DMS114 treated with DMSO at 0.1 percent for 48 hours (cell line): ENCODE measurements around the gene TMEM191C.
"Not testable (repeated sequence)": the region's sequence is repeated elsewhere in the genome, so short reads cannot be mapped to it uniquely, and the experiment has no call there.

Experiments used
- DNase-seq: peaks from one replicate; lab custom pipeline; 2025; ENCODE audit not compliant: unreplicated experiment; lab: John Stamatoyannopoulos, UW

Gene TMEM191C

DNA sequence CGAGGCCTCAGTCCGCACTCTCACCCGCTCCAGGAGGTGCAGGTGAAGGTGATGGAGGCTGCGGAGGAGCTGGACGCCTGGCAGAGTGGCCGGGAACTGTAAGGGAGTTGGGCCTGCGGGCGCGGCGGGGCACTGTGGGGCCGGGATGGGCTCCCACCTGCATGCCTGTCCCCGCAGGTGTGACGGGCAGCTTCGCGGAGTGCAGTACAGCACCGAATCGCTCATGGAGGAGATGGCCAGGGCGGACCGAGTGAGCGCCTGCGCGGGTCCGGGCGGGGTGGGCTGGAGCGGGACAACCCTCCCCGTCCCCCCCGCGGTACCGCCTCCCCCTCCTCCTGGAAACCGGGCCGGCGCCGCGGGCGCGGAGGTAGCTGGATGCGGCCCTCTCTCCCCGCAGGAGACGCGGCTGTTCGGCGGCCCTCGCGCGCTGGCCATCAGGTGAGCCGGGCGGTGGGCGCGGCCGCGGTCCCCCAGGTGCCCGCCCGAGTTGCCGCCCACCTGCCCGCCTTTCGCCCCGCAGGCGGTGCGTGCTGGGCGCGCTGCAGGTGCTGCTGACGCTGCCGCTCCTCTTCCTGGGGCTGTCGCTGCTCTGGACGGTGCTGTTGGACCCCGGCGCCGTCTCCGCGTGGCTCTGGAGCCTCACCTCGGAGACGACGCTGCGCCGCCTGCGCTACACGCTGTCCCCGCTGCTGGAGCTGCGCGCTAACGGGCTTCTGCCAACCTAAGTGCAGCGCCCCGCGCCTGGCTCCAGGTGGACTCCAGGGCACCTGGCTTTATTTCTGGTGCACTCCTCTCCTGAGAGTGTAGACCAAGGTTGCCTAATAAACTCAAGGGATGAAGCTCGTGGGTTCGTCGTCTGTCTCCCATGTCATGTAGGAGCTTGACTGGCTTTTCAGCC is 2.2 kb downstream of the TMEM191C start:
- not testable (repeated sequence) for DNase-seq

DNA sequence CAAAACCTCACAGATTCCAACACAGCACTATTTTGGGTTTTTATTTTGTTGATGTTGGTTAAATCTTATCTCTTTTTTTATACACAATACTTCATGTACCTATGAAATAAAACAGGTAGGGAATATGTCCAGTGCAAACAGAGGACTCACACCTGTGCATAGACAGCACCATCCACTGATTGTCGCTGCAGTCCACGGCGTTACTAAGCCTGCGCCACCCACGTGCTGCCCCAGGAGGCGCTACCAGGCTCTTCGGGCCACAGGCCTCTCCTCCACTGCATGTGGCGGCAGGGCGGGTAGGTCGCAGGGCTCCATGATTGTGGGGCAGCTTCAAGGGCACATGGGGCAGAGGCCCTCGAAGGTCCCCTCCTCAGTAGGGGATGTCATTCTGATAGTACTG is 5.8 kb downstream of the TMEM191C start:
- DNase-seq: not testable (repeated sequence)

DNA sequence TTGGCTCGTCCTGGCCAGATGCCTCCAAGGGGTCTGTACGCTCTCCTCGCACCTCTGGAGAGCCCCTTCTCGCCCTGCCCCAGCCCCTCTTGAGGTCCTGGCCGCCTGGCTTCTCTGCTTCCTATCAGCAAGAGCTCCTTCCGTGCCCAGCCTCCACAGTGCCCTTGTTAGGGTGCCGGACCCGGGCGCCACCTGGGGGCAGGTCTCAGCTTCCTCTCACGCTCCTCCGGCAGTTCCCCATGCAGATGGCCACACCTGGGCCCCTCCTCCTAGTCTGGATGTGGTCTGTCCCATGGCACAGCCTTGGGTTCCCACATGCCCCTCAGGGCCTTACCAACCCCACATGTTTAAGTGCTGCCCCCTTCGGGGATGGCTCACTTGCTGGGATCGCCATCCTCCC is 6.5 kb downstream of the TMEM191C start:
- DNase-seq: not testable (repeated sequence)

DNA sequence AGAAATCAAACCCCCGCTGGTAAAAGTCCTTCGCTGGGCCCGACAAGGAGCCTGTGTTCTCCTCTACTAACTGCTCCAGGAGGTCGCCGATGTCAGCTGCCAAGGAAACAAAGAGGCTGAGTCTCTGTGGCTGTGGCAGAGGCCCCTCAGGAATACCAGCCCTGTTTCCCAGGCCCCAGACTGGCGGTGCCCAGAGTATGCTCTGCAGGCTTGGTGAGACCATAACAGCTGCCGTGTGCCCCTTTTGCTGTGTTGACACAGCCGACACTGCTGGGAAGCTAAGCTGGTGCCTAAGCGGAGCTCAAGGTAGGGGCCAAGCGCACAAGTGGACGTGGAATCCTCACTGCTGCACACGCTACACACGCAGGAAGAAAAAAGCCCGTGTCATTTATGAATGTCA is 16.9 kb downstream of the TMEM191C start:
- not testable (repeated sequence) for DNase-seq

DNA sequence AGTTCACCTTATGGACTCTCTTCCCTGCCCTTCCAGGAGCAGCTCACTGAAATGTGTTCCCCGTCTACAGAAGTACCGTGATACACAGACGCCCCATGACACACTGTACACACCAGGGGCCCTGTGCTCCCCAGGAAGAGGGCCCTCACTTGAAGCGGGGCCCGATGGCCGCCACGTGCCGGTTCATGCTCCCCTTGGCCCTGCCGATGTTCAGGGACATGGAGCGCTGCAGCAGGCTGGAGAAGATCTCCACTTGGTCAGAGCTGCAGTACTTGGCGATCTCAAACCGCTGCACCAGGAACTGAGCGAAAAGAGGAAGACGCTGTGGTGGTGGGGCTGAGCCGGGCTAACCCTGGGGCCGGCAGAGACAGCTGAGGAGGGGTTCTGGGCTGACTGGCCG is 20.5 kb downstream of the TMEM191C start:
- DNase-seq: not testable (repeated sequence)

DNA sequence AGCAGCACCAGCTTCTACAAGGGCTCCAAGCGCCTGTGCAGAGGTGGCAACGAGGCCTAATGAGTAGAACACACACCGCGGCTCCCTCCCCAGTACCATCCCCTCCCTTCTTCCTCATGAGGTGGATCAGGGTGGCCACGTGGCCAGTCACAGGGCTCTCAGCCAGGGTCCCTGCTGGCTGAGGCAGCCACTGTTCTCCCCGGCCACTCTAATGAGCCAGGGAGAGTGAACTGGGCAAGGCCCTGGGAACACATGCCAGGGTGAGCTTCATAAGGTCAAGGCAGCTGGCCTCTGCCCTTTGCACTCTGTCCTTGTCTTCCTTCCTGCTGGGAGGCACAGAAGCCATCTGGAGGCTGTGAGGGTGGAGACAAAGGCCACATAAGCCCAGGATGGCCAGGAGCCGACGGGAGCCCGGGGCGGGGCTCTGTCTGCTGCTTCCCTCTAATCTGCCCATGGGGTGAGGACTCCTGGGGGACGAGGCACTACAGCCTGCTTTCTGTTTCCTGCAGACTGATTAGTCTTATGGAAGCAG is 22.0 kb downstream of the TMEM191C start:
- DNase-seq: not testable (repeated sequence)

DNA sequence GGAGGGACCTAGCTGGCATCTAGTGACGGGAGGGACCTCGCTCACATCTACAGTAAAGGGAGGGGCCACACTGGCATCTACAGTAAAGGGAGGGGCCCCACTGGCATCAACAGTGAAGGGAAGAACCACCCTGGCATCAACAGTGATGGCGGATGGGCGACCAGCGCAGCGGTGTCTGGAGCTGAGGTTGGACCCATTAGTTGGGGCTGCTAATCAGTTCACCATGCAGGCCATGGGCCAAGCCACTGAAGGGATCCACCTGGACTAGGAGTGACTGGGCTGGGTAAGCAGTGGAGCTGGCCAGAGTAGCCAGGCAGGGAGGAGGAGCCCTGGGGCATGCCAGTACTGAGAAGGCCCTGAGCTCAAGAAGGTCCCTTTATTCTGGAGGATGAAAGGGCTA is 23.4 kb downstream of the TMEM191C start:
- not testable (repeated sequence) for DNase-seq

DNA sequence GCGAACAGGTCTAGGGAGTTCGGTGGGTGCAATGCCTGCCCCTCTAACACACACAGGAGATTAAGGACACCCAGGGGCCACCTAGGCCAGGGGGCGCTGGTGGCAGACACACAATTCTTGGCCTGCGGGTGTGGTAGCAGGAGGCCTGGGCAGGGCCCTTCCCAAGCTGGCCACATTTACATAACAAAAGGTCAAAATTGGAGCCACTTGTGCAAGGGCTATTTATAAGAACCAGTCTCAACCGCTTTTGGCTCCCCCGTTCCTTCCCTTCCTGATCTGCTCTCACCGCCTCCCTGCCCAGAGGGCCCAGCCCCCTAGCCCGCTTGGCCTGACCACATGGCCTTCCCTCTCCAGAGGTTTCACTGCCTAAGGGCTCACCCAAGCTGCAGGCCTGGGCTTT is 25.1 kb downstream of the TMEM191C start:
- DNase-seq: not testable (repeated sequence)

DNA sequence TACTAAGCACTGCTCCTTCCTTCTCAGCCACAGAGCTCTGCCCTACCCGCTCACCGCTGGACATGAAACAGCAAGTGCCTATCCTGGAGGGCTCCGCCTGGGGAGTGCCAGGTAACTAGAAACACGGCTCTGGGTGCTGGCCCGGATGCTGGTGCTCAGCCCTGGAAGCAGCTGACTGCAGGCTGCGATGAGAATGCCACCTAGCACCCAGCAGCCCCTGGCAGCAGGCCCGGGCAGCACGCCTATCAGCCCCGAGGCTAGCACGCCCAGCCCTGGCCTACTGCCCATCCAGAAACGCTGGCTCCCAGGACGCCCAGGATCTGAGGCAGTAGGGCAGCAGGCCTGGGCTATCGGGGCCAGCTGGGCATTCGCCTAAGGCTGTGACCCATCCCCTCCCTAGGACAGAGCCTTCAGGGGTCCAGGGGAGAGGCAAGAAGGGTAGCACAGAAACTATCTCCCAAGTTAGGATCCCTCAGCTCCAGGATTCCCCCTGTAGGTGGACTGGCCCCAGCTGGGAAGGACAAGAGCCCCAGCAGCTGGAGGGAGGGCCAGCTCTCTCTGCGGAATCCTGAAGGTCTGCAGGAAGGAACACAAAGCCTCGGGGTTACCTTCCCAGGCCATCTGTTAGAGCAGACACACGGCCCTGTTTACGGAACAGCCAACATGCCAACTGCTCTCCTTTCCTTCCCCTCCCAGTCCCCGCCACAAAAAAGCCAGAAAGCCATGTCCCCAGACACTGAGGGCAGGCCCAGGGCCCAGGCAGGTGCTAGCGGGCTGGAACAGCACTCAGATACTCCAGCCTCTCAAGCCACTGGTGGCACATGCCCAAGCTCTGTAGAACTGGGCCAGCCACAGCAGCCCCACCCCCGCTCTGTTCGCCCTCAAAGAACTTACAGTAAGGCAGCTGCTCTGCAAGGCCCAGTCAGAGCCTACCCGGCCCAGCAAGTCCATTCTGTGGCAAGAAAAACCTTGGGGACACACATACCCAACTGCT is 26.9 kb downstream of the TMEM191C start:
- DNase-seq: not testable (repeated sequence)

DNA sequence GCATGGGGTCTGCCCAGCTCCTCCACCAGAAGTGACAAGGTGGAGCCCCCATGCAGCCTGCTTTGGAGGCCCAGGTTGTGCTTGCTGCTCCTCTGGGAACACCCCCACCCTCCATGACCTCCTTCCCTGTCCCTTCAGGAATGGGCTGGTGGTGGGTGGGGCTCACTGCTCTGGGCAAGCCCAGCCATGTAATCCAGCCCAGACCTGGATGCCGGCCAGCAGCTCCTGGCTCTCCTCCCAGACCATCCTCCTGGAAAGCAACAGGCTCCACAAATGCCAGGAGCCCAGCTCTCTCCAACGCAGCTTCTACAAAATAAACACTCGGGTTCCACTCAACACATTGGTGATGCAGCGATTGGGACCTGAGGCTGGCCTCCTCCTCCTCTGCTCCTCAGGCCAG is 30.8 kb downstream of the TMEM191C start:
- not testable (repeated sequence) for DNase-seq

DNA sequence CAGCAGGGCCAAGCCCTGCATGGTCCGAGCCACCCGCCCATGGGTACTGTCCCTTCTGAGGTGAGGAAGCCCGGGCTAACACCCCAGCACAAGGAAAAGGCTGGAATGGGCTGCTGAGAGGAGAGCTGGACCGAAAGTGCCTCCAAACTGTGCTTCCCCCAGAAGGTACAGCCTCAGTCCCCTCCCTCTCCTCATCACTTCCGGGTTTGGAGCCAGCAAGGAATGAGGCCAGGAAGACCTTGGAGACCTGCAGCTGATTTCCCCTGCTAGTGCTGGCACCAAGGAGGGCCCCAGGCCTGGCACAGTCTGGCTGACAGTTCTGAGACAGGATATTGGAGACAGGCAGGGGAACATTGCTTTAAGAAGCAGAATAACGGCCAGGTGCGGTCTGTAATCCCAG is 31.3 kb downstream of the TMEM191C start:
- DNase-seq: not testable (repeated sequence)

DNA sequence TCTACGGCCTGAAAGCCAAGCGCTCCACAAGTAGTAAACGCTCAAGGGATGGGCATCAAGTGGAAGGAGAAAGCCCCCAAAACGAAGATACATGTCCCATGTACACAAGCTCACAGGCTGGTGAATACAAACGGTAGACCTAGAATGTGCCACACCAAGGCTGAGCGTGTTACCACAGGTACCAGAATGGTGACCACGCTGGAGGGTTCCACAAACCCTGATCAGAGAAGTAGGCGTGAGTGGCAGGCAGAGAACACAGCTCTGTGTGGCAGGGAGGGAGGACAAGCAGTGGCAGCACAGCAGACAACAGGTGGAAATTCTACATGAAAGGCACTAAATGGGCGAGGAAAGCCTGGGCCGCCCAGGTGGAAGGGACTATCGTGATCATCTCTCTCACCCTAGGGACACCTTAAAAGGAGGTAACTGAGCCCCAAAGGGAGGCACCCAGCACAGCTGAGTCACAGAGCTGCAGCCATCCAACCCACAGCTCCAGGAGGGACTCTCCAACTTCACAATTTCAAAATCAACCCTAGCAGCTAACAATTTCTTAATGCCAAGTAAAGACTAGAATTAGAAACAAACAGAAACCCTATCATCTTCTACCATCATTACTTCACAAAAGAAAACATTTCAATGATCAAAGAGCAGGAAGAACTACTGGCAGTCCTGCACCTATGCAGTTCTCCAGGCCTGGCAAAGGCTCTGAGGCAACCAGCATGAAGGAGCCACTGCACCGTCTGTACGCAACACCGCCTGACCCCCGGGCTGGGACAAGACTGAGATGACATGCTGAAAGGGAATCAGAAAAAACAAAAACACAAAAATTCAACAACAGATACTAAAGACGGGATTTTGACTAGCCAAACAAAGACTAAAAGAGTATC is 32.7 kb downstream of the TMEM191C start:
- DNase-seq: not testable (repeated sequence)

DNA sequence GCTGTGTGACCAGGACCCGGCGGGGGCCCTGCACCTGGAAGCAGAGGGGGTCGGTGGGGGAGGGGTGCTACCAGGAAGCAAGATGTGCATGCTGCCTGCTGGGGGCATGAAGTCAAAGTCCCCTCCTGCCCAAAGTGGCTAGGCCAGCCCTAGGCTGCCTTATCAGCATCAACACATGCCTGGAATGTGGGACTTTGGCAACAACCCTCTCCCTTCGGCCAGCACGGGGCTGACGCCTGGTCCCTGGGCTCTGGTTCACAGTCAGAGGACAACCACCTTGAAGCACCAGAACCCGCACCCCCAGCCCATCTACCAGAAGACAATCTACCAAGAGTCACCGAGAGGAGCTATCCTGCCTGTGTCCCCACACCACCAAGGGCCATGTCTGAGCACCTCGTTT is 43.2 kb downstream of the TMEM191C start:
- DNase-seq: not testable (repeated sequence)

DNA sequence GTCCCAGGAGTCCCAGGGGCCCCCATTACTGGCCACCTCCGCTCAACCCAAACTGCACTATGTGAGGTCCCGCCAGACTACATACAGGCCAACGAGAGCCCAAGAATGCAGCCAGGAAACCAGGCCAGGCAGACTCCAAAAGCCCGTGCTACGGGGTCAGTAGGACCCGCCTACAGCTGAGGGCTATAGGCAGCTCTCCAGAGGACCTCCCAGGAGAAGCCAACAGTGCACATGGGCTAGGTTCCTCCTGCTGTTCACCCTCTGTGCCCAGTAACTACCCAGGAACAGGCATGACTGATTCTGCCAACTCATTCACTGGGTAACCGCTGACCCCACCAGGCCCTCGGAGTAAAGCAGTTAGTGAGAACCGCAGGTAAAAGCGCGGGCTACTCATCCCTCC is 44.8 kb downstream of the TMEM191C start:
- DNase-seq: not testable (repeated sequence)

DNA sequence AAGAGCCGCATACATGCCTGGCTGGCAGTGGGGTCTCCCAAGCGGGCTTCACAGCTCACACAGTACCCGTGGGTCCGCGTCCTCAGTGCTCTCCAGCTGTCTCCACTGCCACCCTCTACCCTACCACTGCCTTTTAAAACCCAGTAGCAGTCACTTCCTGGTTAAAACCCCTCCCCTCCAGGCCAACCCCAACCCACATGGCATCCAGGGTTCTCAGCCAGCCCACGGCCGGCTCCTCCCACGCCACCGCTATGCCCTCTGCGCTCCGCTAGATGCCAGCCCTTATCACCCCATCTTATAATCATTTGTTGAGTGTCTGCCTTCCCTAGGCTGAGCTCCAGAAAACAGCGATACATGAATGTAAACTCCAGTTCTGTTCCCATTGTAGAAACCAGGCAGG is 46.9 kb downstream of the TMEM191C start:
- not testable (repeated sequence) for DNase-seq

DNA sequence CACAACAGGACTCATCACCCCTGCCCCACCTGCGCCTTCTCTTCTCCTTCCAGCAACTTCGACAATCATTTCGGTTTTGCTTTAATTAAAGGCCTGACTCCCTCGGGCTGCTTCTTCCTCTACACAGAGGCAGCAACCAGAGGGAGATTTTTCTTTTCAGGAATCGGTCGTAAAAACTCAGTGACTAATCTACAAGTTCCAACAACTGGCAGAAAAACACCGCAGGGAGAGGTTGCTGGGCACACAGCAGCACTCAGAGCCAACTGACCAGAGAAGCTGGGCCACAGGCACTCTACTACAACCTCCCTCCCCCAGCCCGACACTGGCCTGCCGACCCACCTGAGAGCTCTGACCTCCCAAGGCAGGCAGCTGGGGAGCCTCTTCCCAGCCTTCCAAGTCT is 48.0 kb downstream of the TMEM191C start:
- not testable (repeated sequence) for DNase-seq

DNA sequence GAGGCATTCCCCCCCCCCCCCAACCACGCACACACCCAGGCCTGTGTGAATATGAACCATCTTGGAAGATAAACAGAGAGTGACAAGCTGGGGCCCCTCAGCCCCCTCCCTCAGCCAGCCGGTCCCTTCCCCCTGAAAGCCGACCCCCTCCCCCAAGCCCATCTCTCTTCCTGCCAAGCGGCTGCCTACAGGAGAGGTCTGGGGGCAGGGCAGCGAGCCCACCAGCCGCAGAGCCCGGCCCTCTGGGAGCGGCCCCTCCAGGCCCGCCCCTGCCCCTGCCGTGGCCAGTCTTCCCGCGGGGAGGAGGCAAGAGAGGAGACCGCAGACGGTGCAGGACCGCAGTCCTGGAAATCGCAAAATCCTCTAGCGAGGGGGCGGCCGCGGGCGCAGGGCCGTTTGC is 49.3 kb downstream of the TMEM191C start:
- DNase-seq: not testable (repeated sequence)

DNA sequence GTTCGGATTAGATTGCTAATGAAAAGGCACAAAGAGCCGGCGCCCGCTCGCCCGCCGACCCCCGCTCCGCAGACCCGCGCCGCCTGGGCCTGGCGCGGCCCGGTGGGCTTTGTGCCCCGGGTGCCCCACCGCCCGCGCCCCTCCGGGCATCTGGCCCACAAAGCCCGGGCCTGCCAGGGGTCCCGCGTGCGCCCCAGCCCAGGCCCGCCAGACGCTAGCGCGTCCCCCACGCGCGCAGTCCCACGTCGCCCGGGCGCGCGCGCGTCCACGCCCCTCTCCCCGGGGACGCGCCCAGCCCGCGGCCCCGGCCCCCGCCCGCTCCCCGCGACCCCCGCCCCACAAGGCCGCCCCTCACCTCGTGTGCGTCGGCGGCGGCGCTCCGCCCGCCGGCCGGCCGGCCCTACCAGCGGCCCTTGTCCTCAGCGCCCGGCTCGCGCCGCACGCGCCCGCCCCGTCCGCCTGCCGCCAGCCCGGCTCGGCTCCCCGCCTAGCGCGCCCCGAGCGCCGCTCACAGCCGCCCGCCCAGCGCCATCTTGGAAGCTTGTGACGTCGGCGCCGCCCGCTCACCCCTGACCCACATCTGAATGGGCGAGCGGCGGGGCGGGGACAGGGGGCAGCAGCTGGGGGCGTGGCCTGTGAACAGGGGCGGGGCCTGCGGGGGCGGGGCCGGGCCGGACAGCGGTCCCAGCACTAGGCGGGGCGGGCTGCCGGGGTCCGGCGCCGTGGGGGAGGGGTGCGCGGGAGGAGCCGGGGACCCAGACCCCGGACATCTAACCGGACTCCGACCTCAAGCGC is 50.0 kb downstream of the TMEM191C start:
- DNase-seq: not testable (repeated sequence)
